IMR-90 (cell line): ENCODE data around the gene SPINT3. TPM values are rescaled to one million over a fixed set of nuclear protein-coding genes. Genes with fewer than 3 reads are reported as not detected.

Experiments used
- ATAC-seq: fragments of 200-7000 bp; cut with Tn5 transposase; 2 replicates; pipeline ENCODE4 v1.9.1; 2020; ENCODE audit warnings: low read depth, mild to moderate bottlenecking, moderate library complexity
- BruUV-seq: library from RNA; stranded (reverse); fragments of 400-500 nt; replicated peaks from 2 replicates; lab custom pipeline; 2021; lab: Mats Ljungman, UMichigan
- CTCF ChIA-PET: fragments of 300-600 bp; formaldehyde crosslinking; extraction: SDS; loops from one replicate; lab custom pipeline; 2021; ENCODE audit warnings: antibody characterized with exemption; lab: Yijun Ruan, JAX
- POLR2A ChIA-PET: fragments of 300-600 bp; sonication (Branson Sonifier 250); formaldehyde crosslinking; loops from one replicate; lab custom pipeline; 2022; ENCODE audit warnings: antibody characterized with exemption; ENCODE audit not compliant: unreplicated experiment; lab: Charles Lee
- DNase-seq: peaks from one replicate; pipeline ENCODE4 v3.0.0; 2013
- H2AFZ ChIP-seq: replicated peaks from 2 replicates; pipeline ENCODE3; 2013; ENCODE audit warnings: low read length, mild to moderate bottlenecking; ENCODE audit not compliant: poor library complexity
- H2AK5ac ChIP-seq: 2 replicates; pipeline ENCODE4 v1.6.1; 2013; ENCODE audit warnings: low read depth, low read length, inconsistent platforms
- H2AK9ac ChIP-seq: replicated peaks from 2 replicates; pipeline ENCODE3; 2013; ENCODE audit warnings: mild to moderate bottlenecking, low read depth, low read length, moderate library complexity; ENCODE audit not compliant: poor library complexity
- H2BK120ac ChIP-seq: 2 replicates; pipeline ENCODE4 v1.6.1; 2013; ENCODE audit warnings: low read depth, low read length, inconsistent platforms
- H2BK15ac ChIP-seq: 3 replicates; pipeline ENCODE4 v1.6.1; 2013; ENCODE audit warnings: low read depth, low read length, inconsistent platforms
- H2BK20ac ChIP-seq: 2 replicates; pipeline ENCODE4 v1.6.1; 2013; ENCODE audit warnings: low read depth, mild to moderate bottlenecking, inconsistent platforms, low read length, moderate library complexity
- H2BK5ac ChIP-seq: 2 replicates; pipeline ENCODE4 v1.6.1; 2013; ENCODE audit warnings: mild to moderate bottlenecking, low read depth, low read length, inconsistent platforms; ENCODE audit not compliant: poor library complexity, severe bottlenecking
- H3K14ac ChIP-seq: replicated peaks from 2 replicates; pipeline ENCODE4 v1.6.1; 2013; ENCODE audit warnings: low read depth, low read length, inconsistent platforms
- H3K18ac ChIP-seq: 2 replicates; pipeline ENCODE4 v1.6.1; 2013; ENCODE audit warnings: low read depth, low read length, control low read depth
- H3K23ac ChIP-seq: 2 replicates; pipeline ENCODE4 v1.6.1; 2013; ENCODE audit warnings: low read depth, low read length, inconsistent platforms
- H3K27ac ChIP-seq: 2 replicates; pipeline ENCODE4 v1.5.1; 2013; ENCODE audit warnings: mild to moderate bottlenecking, control low read depth, low read length; ENCODE audit not compliant: insufficient read depth
- H3K27me3 ChIP-seq: 2 replicates; pipeline ENCODE4 v1.6.1; 2013; ENCODE audit warnings: low read length; ENCODE audit not compliant: control insufficient read depth, insufficient read depth
- H3K36me3 ChIP-seq: 2 replicates; pipeline ENCODE4 v1.6.1; 2013; ENCODE audit warnings: low read length, mixed read lengths; ENCODE audit not compliant: control insufficient read depth, insufficient read depth
- H3K4ac ChIP-seq: 2 replicates; pipeline ENCODE4 v1.6.1; 2013; ENCODE audit warnings: low read depth, low read length, inconsistent platforms
- H3K4me1 ChIP-seq: 2 replicates; pipeline ENCODE4 v1.6.1; 2013; ENCODE audit warnings: low read length, mixed read lengths; ENCODE audit not compliant: control insufficient read depth, insufficient read depth
- H3K4me2 ChIP-seq: 2 replicates; pipeline ENCODE4 v1.6.1; 2013; ENCODE audit warnings: low read depth, mild to moderate bottlenecking, control low read depth, low read length, moderate library complexity
- H3K4me3 ChIP-seq: 2 replicates; pipeline ENCODE4 v1.5.1; 2013; ENCODE audit warnings: low read depth, mild to moderate bottlenecking, control low read depth, low read length, moderate library complexity; ENCODE audit not compliant: insufficient read depth
- H3K56ac ChIP-seq: 2 replicates; pipeline ENCODE4 v1.6.1; 2013; ENCODE audit warnings: low read length, inconsistent platforms; ENCODE audit not compliant: insufficient read depth; ENCODE audit errors: extremely low read depth
- H3K79me1 ChIP-seq, 2 experiments: 2 replicates each; pipeline ENCODE4 v1.6.1; 2013; ENCODE audit warnings: low read length in 2 of 2, inconsistent platforms in 1 of 2, low read depth in 1 of 2
- H3K9ac ChIP-seq: 2 replicates; pipeline ENCODE4 v1.6.1; 2013; ENCODE audit warnings: low read depth, low read length, control low read depth
- H3K9me1 ChIP-seq: 2 replicates; pipeline ENCODE4 v1.6.1; 2013; ENCODE audit warnings: low read length, inconsistent platforms; ENCODE audit not compliant: insufficient read depth
- H3K9me3 ChIP-seq: 2 replicates; pipeline ENCODE4 v1.6.1; 2013; ENCODE audit warnings: low read length; ENCODE audit not compliant: control insufficient read depth, insufficient read depth
- H4K20me1 ChIP-seq: 2 replicates; pipeline ENCODE4 v1.6.1; 2013; ENCODE audit warnings: low read length, inconsistent platforms; ENCODE audit not compliant: insufficient read depth
- H4K5ac ChIP-seq: 2 replicates; pipeline ENCODE4 v1.6.1; 2013; ENCODE audit warnings: mild to moderate bottlenecking, low read depth, low read length, control low read depth
- H4K8ac ChIP-seq, 2 experiments: 2 replicates each; pipeline ENCODE4 v1.6.1; 2013; ENCODE audit warnings: low read depth in 2 of 2, low read length in 2 of 2, control low read depth in 1 of 2, inconsistent platforms in 1 of 2
- H4K91ac ChIP-seq: 2 replicates; pipeline ENCODE4 v1.6.1; 2013; ENCODE audit warnings: low read depth, low read length, inconsistent platforms; ENCODE audit not compliant: insufficient read depth
- RAD21 ChIP-seq: IDR thresholded peaks from 2 replicates; pipeline ENCODE4 v1.6.1; 2012; ENCODE audit warnings: low read length, improper control_type of control experiment
- SMC3 ChIP-seq: fragments of 150-350 bp; IDR thresholded peaks from 2 replicates; pipeline ENCODE4 v1.6.1; 2016; ENCODE audit warnings: low read depth, mild to moderate bottlenecking, antibody characterized with exemption, low read length, moderate library complexity
- WGBS, 2 experiments: methylation state at CpG; one replicate each; pipeline versions ENCODE4 v1.1.5 to v1.1.7; 2013; ENCODE audit warnings: missing lambda C conversion rate in 2 of 2; ENCODE audit not compliant: insufficient read length in 1 of 2; ENCODE audit errors: extremely low coverage in 2 of 2; 5-methylcytosine and 5-hydroxymethylcytosine counted together
- dilution Hi-C: fragments of 300-500 bp; cut with HindIII; formaldehyde crosslinking; loops from one replicate; pipeline ENCODE4 v1.14.3; 2018; ENCODE audit warnings: low sequenced_read_pairs; ENCODE audit not compliant: unreplicated experiment
- in situ Hi-C: fragments of 300-500 bp; cut with MboI; formaldehyde crosslinking; loops from 3 replicates; pipeline ENCODE4 v1.14.3; 2019; ENCODE audit warnings: low sequenced_read_pairs, inconsistent platforms, mixed read lengths
- intact Hi-C: fragments of 100-400 bp; cut with micrococcal nuclease; formaldehyde crosslinking; loops from 2 replicates; pipeline ENCODE4 v1.10.0; 2022
- polyA plus RNA-seq, 3 experiments: library from polyadenylated mRNA; depleted of rRNA; stranded (reverse); fragments of >200 nt; gene quantifications; 2 replicates each; pipeline ENCODE4 v1.2.3, GENCODE V29; 2012; ENCODE audit warnings: low replicate concordance in 1 of 3
- total RNA-seq: library from RNA; depleted of rRNA; stranded (reverse); fragments of >200 nt; gene quantifications from 2 replicates; pipeline ENCODE4 v1.2.3, GENCODE V29; 2012
- TF ChIP-seq, protein P1 (sequence below): fragments of 150-350 bp; IDR thresholded peaks from 2 replicates; pipeline ENCODE4 v1.6.1; 2016; ENCODE audit warnings: low read depth, mild to moderate bottlenecking, low read length, moderate library complexity, borderline replicate concordance

The SPINT3 gene
- total and polyA plus RNA-seq, 2 of the 4 experiments (the other 2 are of a cell fraction), result not detected

DNA sequence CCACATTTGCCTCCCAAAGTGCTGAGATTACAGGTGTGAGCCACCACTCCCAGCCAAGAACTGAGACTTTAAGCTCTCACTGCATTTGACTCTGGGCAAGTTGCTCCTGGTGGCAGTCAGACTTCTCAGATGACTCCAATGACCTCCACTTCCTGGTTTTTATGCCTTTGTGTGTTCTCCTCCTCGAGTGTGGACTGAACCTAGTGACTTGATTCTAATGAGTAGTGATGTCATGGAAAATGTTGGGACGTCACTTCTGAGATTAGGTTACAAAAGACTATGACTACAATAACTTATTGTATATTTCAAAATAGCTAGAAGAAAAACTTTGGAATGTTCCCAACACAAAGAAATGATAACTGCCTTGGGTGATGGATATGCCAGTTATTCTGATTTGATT is 12.0 kb downstream of the SPINT3 start:
- no peak overlapping the region for H2AK9ac ChIP-seq
- H3K14ac ChIP-seq, result no peak overlapping the region
- in situ Hi-C loops (no loop called here), intact Hi-C loops (no loop called here), dilution Hi-C loops (no loop called here)
- no peaks in the 10 kb centered on the region for H3K36me3 ChIP-seq
- no peak overlapping the region for H3K27ac ChIP-seq
- H2AFZ ChIP-seq, result no peak overlapping the region
- H2BK15ac ChIP-seq, result no peak overlapping the region
- peaks cover 2% of the 10 kb centered on the region for H3K27me3 ChIP-seq
- H2BK120ac ChIP-seq, result no peak overlapping the region
- H4K91ac ChIP-seq, result no peak overlapping the region
- TF ChIP-seq SMC3 (no peak), RAD21 (no peak)
- TF ChIP-seq, protein P1, sequence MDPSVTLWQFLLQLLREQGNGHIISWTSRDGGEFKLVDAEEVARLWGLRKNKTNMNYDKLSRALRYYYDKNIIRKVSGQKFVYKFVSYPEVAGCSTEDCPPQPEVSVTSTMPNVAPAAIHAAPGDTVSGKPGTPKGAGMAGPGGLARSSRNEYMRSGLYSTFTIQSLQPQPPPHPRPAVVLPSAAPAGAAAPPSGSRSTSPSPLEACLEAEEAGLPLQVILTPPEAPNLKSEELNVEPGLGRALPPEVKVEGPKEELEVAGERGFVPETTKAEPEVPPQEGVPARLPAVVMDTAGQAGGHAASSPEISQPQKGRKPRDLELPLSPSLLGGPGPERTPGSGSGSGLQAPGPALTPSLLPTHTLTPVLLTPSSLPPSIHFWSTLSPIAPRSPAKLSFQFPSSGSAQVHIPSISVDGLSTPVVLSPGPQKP, result no peak
- no peak overlapping the region for H3K23ac ChIP-seq
- no peak overlapping the region for H3K56ac ChIP-seq
- no peak overlapping the region for H3K9ac ChIP-seq
- no peaks in the 10 kb centered on the region for H3K9me3 ChIP-seq
- ChIA-PET CTCF (no interaction called here), POLR2A (no interaction called here)
- H4K20me1 ChIP-seq, result no peaks in the 10 kb centered on the region
- WGBS, 2 experiments, result no CpG with 5 or more reads among the region's 2 CpGs
- H3K9me1 ChIP-seq, result no peaks in the 10 kb centered on the region
- H4K8ac ChIP-seq, result no peak overlapping the region
- ATAC-seq (no peak), DNase-seq (no peak)
- no peaks in the 10 kb centered on the region for H3K79me1 ChIP-seq
- no peak overlapping the region for H2AK5ac ChIP-seq
- no peak overlapping the region for H2BK20ac ChIP-seq
- H2BK5ac ChIP-seq, result no peak overlapping the region
- no peak overlapping the region for H4K5ac ChIP-seq
- no peak overlapping the region for H3K4ac ChIP-seq
- H3K4me3 ChIP-seq, result no peak overlapping the region
- no peaks in the 10 kb centered on the region for H3K4me1 ChIP-seq
- BruUV-seq, result no TSS peak
- no peak overlapping the region for H3K4me2 ChIP-seq
- no peak overlapping the region for H3K18ac ChIP-seq
